ENCODE results near the gene PHKA1.
A peak's percentile ranks its signal among the peaks of the same experiment; 100 is the strongest.
"Not testable (repeated sequence)": the region's sequence is repeated elsewhere in the genome, so short reads cannot be mapped to it uniquely, and the experiment has no call there.

Gene PHKA1

DNA sequence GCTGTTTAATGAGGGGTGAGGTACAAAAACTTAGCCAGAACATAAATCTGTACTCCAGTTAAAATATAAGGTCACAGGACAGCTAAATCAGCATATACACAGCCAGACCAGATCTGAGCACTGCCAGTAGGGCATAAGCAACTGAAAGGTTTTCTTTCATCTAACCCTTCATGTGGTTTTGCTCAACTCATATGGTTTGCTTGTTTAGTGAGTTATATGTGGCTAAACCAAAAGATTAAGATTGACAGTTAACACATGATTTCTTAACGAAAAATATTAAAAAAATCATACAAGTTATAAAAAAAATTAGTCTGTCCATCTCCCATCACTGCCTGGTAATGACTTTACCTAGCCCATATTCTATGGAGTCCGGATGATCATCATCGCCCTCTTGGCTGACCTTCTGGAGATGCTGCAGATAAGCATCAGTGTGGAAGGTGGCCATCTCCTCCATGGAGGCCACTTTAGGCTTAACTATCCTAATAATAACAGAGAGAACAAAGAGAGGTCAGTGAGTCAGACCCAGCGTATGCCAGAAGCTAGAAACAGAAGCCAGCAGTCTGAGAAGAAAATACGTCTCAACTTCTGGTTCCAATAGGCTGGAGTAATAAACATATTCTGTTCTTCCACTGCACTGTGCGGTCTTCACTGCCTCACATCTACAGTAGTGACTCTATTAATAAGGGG lies 145.6 kb downstream of the PHKA1 start:
- DNase-seq, result no peak

DNA sequence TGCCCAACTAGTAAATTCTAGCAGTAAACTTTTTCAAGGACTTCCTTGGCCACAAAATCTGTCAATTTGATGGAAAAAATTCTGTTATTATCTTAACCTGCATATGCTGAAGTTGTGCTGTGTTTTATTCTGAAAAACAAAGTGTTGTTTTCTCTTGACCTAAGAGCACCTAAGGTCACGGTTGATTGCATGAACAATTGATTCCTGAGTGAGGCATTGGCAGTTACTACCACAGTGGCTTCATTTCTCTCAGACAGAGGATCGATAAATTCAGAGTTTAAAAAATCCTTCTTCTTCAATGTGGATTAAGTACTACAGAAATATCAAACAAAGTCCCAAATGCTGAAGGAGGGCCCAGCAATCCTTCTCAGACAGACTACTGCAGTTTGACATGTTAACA lies 147.7 kb downstream of the PHKA1 start:
- DNase-seq, result no peak

DNA sequence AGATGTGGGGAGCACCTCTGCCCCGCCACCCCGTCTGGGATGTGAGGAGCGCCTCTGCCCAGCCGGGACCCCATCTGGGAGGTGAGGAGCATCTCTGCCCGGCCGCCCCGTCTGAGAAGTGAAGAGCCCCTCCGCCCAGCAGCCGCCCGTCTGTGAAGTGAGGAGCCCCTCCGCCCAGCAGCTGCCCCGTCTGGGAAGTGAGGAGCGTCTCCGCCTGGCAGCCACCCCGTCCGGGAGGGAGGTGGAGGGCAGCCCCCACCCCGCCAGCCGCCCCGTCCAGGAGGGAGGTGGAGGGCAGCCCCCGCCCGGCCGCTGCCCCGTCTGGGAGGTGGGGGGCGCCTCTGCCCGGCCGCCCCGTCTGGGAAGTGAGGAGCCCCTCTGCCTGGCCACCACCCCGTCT lies 154.5 kb downstream of the PHKA1 start:
- DNase-seq, result not testable (repeated sequence)

DNA sequence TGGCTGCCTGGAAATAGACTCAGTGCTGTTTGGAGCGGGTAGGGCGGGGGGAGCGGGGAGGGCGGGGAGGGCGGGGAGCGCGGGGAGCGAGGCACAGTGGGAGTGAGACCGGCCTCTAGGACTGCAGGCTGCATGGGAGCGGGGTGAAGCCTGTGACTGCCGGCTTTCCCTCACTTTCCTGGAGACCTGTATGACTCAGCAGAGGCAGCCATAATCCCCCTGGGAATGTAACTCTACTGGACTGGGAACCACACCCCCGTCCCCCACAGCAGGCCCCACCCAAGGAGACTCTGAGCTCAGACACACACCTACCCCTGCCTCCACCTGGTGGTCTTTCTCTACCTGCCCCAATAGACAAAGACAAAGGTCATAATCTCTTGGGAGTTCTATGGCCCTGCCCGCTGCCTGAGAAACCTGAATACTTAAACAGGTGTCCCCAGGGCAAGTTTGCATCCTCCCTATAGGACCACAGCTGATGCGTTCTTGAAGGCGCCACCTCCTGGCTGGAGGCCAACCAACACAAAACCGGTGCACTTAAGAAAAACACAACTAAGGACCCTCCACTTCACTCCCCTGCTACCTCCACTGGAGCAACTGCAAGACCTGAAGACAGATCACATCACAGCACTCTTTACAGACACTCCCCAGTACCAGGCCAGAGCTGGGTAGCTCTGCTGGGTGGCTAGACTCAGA lies 159.5 kb downstream of the PHKA1 start:
- no peak for DNase-seq

DNA sequence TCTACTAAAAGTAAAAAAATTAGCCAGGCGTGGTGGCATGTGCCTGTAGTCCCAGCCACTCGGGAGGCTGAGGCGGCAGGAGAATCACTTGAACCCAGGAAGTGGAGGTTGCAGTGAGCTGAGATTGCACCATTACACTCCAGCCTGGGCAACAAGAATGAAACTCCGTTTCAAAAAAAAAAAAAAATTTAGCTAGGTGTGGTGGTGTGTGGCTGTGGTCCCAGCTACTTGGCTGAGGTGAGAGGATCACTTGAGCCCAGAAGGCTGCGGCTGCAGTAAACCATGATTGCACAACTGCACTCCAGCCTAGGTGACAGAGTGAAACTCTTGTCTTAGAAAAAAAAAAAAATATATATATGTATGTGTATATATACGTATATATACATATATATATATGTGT lies 161.7 kb downstream of the PHKA1 start:
- not testable (repeated sequence) for DNase-seq

DNA sequence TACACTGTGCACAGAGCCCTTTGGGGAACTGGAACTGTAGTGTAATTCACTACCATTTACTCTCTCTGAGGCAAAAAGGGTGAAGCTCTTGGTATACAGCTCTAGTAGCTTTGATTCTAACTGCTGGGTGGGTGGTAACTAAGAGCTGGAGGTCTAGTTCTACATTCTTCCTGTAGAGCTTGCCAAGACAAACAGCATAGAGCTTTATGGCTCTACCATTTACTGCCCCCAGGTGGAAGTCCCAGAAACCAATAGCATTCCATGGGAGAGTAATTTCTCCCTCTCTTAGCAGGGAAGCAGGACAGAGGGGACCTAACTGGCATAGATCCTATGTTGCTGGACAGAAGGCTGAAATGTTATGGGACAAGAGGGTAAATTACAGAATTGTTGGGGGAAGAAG lies 168.1 kb downstream of the PHKA1 start:
- no peak for DNase-seq

DNA sequence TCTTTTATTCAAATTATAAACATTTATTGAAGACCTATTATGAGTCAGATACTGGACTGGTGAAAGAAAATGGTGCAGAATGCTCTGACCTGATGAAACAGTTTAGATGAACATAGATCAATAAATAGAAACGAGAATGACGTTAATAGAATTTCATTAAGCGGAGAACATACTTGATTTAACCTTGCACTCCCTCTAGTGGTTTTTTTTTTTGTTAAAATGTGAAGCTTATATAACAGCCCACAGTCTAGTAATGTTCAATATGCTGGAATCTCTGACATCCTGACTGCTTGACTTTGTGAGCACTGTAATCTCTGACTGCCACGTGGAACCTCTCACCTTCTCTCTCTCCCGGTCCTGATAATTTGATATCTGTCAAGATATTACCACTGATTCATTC lies 173.8 kb downstream of the PHKA1 start:
- peak; percentile 14 for DNase-seq

DNA sequence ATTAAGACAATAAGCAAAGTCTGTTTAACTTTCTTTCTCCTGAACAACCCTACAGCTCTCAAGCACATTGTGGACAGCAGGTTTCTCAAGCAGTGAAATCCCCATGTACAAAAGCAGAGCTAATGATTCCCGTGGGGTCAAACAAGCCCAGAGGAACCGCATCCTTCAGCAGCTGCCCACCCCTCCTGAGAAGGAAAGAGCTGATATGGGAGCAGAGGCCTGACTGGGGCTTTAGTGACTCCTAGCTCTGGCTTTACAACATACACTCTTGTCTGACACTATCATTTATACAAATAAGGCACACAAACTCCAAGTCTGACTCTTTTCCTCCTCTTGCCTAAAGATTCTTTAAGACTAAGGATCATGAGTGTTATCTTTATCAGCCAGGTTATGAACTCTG lies 174.3 kb downstream of the PHKA1 start:
- no peak for DNase-seq

DNA sequence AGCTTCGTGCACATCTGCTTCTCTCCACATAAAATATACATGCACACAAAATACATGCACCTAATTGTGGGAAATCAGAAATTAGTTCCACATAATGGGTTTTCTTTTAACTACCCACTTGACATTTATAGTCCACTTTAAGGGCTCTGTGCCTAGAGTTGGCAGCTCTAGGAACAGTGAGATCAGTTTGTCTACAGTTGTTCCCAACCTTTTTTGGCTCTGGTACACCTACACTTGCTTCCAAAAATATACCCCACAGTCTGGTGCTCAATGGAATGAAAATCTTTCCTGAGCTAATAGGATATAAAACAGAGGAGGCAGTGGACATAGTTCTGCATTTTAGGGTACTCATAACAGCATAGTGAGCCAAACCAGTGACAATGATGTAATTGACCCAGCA lies 177.6 kb downstream of the PHKA1 start:
- DNase-seq, result no peak

DNA sequence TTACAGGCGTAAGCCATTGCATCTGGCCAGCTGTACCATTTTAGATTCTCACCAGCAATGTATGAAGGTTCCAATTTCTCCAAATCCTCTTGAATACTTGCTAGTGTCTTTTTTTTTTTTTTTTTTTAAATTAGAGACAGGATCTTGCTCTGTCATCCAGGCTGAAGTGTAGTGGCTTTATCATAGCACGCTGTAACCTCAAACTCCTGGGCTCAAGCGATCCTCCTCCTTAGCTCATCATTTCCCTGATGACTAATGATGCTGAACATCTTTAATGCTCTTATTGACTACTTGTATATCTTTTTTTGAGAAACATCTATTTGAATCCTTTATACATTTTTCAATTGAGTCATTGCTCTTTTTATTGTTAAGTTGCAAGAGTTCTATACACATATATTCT lies 181.7 kb downstream of the PHKA1 start:
- peak; percentile 35 for DNase-seq

Measured in EL (cell line).